AG04450 (cell line): ENCODE results near the gene PALLD. TPM values are rescaled to one million over a fixed set of nuclear protein-coding genes. Genes with fewer than 3 reads are reported as not detected.

Source experiments
- CTCF ChIA-PET: fragments of 300-600, 350-600 bp; formaldehyde crosslinking; extraction: SDS; loops from one replicate; lab custom pipeline; 2022; ENCODE audit warnings: antibody characterized with exemption, inconsistent platforms; lab: Charles Lee
- POLR2A ChIA-PET: fragments of 350-600 bp; formaldehyde crosslinking; extraction: SDS; loops from one replicate; lab custom pipeline; 2021; ENCODE audit warnings: antibody characterized with exemption, inconsistent platforms; lab: Yijun Ruan, JAX
- DNase-seq: peaks from one replicate; pipeline ENCODE4 v3.0.0-alpha.2; 2011; ENCODE audit warnings: low read depth, low spot score
- H3K27ac ChIP-seq: one replicate; pipeline ENCODE4 v1.5.1; 2012; ENCODE audit warnings: low read depth, low read length, control low read depth
- H3K27me3 ChIP-seq: one replicate; pipeline ENCODE4 v1.6.0; 2012; ENCODE audit warnings: low read length; ENCODE audit not compliant: control insufficient read depth, insufficient read depth
- H3K4me3 ChIP-seq: 2 replicates; pipeline ENCODE4 v1.5.1; 2011; ENCODE audit warnings: mild to moderate bottlenecking, low read depth, low read length, control low read depth
- H3K9me3 ChIP-seq: 2 replicates; pipeline ENCODE4 v1.5.1; 2012; ENCODE audit warnings: low read length; ENCODE audit not compliant: control insufficient read depth, insufficient read depth
- polyA plus RNA-seq: library from polyadenylated mRNA; depleted of rRNA; stranded (reverse); fragments of >200 nt; gene quantifications from 2 replicates; pipeline ENCODE4 v1.2.3, GENCODE V29; 2011
- TF ChIP-seq, protein P1 (sequence below): IDR thresholded peaks from 2 replicates; pipeline ENCODE4 v1.5.1; 2011; ENCODE audit warnings: low read depth, low read length, control low read depth, inconsistent platforms

Gene PALLD
- polyA plus RNA-seq, 1 experiment, result 159 TPM

DNA sequence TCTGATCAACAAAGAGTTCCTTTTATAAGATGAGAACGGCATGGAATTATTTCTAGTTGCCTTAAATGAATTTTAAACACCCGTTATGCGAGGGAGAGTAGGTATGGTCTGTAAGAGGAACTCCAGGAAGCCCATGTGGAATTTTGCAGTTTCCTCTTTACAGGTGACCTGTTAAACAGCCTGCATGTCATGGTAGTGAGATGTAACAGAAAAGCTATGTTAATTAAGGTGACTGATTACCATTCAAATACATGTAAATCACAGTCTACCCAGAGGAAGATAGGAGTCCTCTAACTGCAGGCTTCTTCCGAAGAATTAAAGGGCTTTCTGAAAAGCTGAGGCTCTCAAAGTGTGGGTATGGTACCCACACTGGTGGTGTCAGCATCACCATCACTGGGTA is 349.6 kb downstream of the PALLD start:
- H3K27me3 ChIP-seq, result no peaks in the 10 kb centered on the region
- CTCF ChIA-PET, result interaction anchor here (0.8 kb wide), 1 partner anchor 77 kb away, joined by 3 read pairs; no protein-coding TSS in a partner anchor
- DNase-seq, result no peak
- H3K9me3 ChIP-seq, result no peaks in the 10 kb centered on the region
- POLR2A ChIA-PET, result interaction anchor here (0.6 kb wide), 1 partner anchor 898 kb away, joined by 3 read pairs; no protein-coding TSS in a partner anchor
- H3K4me3 ChIP-seq, result no peak overlapping the region
- no peak overlapping the region for H3K27ac ChIP-seq
- TF ChIP-seq, protein P1, sequence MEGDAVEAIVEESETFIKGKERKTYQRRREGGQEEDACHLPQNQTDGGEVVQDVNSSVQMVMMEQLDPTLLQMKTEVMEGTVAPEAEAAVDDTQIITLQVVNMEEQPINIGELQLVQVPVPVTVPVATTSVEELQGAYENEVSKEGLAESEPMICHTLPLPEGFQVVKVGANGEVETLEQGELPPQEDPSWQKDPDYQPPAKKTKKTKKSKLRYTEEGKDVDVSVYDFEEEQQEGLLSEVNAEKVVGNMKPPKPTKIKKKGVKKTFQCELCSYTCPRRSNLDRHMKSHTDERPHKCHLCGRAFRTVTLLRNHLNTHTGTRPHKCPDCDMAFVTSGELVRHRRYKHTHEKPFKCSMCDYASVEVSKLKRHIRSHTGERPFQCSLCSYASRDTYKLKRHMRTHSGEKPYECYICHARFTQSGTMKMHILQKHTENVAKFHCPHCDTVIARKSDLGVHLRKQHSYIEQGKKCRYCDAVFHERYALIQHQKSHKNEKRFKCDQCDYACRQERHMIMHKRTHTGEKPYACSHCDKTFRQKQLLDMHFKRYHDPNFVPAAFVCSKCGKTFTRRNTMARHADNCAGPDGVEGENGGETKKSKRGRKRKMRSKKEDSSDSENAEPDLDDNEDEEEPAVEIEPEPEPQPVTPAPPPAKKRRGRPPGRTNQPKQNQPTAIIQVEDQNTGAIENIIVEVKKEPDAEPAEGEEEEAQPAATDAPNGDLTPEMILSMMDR, result no peak

DNA sequence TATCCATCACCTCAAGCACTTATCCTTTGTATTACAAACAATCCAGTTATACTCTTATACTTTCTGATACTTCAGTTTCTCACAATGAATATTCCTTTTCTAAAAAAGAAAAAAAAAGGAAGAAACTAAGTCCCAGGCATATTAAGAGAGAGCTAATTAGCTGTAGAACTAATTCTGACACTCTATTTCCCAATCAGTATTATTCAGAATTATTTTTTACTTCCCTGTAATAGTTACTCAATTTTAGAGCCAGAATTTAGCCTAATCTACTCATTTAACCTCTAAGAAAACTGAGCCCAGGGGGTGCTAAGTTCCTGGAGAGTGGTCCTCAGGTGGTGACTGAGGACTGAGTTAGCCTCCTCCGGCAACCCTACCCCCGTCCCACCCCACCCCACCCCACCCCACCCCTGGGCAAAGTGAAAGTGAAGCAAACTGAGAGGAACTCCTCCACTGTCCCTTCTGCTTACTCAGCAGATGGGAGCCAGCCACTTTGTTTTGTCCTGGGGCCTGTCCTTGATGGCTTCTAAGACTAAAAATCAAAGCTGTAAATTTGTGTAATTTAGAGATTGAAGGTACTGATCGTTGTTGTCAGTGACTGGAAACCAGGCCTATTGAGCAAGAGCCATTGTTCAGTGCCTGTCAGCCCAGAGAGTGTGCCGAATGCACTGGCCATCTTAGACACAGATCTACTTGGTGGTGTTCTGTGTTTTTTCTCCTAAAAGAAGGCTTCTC is 351.1 kb downstream of the PALLD start:
- peak overlapping the region; percentile 59 for H3K27ac ChIP-seq
- TF ChIP-seq, protein P1, result no peak
- ChIA-PET CTCF (interaction anchor here (0.9 to 1.2 kb wide), 3 partner anchors 74 to 263 kb away, joined by 3 to 5 read pairs (median 3); no protein-coding TSS in a partner anchor), POLR2A (interaction anchor here (0.9 to 1.5 kb wide), 2 partner anchors 16 to 30 kb away, joined by 3 read pairs; no protein-coding TSS in a partner anchor)
- H3K9me3 ChIP-seq, result no peaks in the 10 kb centered on the region
- H3K4me3 ChIP-seq, result peak overlapping the region; percentile 31
- H3K27me3 ChIP-seq, result no peaks in the 10 kb centered on the region
- DNase-seq, result no peak

DNA sequence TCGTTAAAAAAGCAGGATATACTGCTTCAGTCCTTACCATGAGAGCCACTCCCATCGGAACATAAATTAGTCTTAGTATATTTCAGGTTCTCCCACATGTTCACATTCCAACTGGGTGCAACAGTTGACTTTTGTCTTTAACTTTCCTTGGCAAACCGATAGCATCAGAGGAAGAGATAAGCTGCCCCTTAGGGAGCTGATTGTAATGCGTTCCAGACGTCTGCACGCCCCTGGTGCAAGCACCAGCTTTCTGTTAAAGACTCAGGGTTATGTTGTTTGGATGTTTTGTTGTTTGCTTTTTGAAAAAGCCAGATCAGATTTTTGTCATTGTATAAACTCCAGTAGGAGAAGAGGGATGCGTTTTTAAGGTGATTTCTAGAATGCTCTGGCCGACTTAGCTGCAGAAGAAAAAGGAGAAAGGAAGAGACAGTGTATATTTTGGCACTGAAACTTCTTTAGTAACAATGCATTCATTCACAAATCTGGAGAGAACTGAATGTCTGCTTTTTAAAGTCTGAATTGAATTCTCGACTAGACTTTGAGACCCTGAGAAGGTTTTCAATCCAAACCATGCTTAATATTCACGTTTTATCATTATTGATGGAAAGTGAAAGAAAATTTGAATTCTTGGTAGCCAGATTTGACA is 352.3 kb downstream of the PALLD start:
- H3K27ac ChIP-seq, result no peak overlapping the region
- POLR2A ChIA-PET, result interaction anchor here (0.6 to 1.5 kb wide), 4 partner anchors 17 to 191 kb away, joined by 3 to 5 read pairs (median 4); no protein-coding TSS in a partner anchor
- TF ChIP-seq, protein P1, result no peak
- H3K9me3 ChIP-seq, result no peaks in the 10 kb centered on the region
- CTCF ChIA-PET, result interaction anchor here (0.7 to 1.2 kb wide), 4 partner anchors 17 to 264 kb away, joined by 3 to 6 read pairs (median 4); no protein-coding TSS in a partner anchor
- H3K27me3 ChIP-seq, result no peaks in the 10 kb centered on the region
- no peak overlapping the region for H3K4me3 ChIP-seq
- DNase-seq, result no peak

DNA sequence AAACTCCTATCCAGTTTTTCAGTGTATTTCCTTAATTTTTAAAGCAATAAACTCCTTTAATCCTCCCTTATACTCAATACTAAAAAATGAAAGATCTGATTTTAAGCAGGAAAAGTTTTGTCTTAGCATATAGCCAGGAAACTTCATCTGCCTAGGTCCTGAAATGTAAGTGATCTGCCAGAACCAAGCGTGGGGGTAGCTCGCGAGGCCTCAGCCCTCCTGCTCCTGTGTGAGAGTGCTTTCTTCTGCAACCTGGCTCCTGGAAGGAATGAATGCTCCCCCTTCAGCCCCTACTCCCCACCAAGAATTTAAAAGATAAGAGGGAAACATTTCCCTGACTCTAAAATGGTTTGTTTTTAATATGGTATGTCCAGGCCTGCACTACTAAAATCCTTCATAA is 353.1 kb downstream of the PALLD start:
- Histone ChIP-seq H3K4me3 (no peak overlapping the region), H3K27ac (no peak overlapping the region), H3K9me3 (no peaks in the 10 kb centered on the region), H3K27me3 (no peaks in the 10 kb centered on the region)
- ChIA-PET CTCF (interaction anchor here (0.6 kb wide), 1 partner anchor 67 kb away, joined by 3 read pairs; no protein-coding TSS in a partner anchor), POLR2A (interaction anchor here (0.7 kb wide), 1 partner anchor 156 kb away, joined by 6 read pairs; no protein-coding TSS in a partner anchor)
- no peak for DNase-seq
- TF ChIP-seq, protein P1, result no peak
